Trophoblast cell (in vitro differentiated cells and primary cell): Measurements from ENCODE around the gene EEF1AKMT3.

Experiments used
- DNase-seq, 2 donors: peaks; one replicate each; pipeline ENCODE4 v3.0.0-alpha.2; 2016
- H2AFZ ChIP-seq: 2 replicates; pipeline ENCODE4 v1.6.1; 2013; ENCODE audit warnings: low read length, moderate library complexity, mild to moderate bottlenecking; ENCODE audit not compliant: insufficient read depth, poor library complexity
- H2AK5ac ChIP-seq: 2 replicates; pipeline ENCODE4 v1.6.1; 2013; ENCODE audit warnings: mild to moderate bottlenecking, low read length
- H2BK120ac ChIP-seq: 2 replicates; pipeline ENCODE4 v1.6.1; 2013; ENCODE audit warnings: low read length, mild to moderate bottlenecking, moderate library complexity; ENCODE audit not compliant: insufficient read depth, poor library complexity
- H2BK12ac ChIP-seq: 2 replicates; pipeline ENCODE4 v1.6.1; 2013; ENCODE audit warnings: mild to moderate bottlenecking, low read length, moderate library complexity
- H2BK5ac ChIP-seq: 2 replicates; pipeline ENCODE4 v1.6.1; 2013; ENCODE audit warnings: low read length, low read depth, moderate library complexity, mild to moderate bottlenecking; ENCODE audit not compliant: poor library complexity
- H3K14ac ChIP-seq: 2 replicates; pipeline ENCODE4 v1.6.1; 2013; ENCODE audit warnings: mild to moderate bottlenecking, low read length
- H3K18ac ChIP-seq: 2 replicates; pipeline ENCODE4 v1.6.1; 2013; ENCODE audit warnings: mild to moderate bottlenecking, low read length
- H3K23ac ChIP-seq: 2 replicates; pipeline ENCODE4 v1.6.1; 2013; ENCODE audit warnings: low read length
- H3K27ac ChIP-seq: 2 replicates; pipeline ENCODE4 v1.5.1; 2013; ENCODE audit warnings: low read depth, mild to moderate bottlenecking, inconsistent platforms, low read length, moderate library complexity
- H3K27me3 ChIP-seq: 2 replicates; pipeline ENCODE4 v1.6.1; 2013; ENCODE audit warnings: inconsistent platforms, mild to moderate bottlenecking, low read length, moderate library complexity; ENCODE audit not compliant: insufficient read depth
- H3K36me3 ChIP-seq, 2 experiments: 1 replicate in 1 of 2; 2 replicates in 1 of 2; pipeline ENCODE4 v1.6.1; 2013; ENCODE audit warnings: low read length in 2 of 2, mild to moderate bottlenecking in 2 of 2, moderate library complexity in 1 of 2; ENCODE audit not compliant: insufficient read depth in 2 of 2, control insufficient read depth in 1 of 2
- H3K4ac ChIP-seq: 2 replicates; pipeline ENCODE4 v1.6.1; 2013; ENCODE audit warnings: low read depth, mild to moderate bottlenecking, low read length, moderate library complexity
- H3K4me1 ChIP-seq, 2 experiments: 1 replicate in 1 of 2; 2 replicates in 1 of 2; pipeline ENCODE4 v1.6.1; 2013; ENCODE audit warnings: low read length in 2 of 2, mild to moderate bottlenecking in 2 of 2, moderate library complexity in 1 of 2; ENCODE audit not compliant: insufficient read depth in 2 of 2, control insufficient read depth in 1 of 2
- H3K4me2 ChIP-seq: 2 replicates; pipeline ENCODE4 v1.6.1; 2013; ENCODE audit warnings: inconsistent platforms, mild to moderate bottlenecking, low read length, moderate library complexity
- H3K4me3 ChIP-seq: 2 replicates; pipeline ENCODE4 v1.5.1; 2013; ENCODE audit warnings: mild to moderate bottlenecking, low read depth, low read length, inconsistent platforms
- H3K79me1 ChIP-seq: one replicate; pipeline ENCODE4 v1.6.1; 2013; ENCODE audit warnings: low read length
- H3K79me2 ChIP-seq: 2 replicates; pipeline ENCODE4 v1.6.1; 2013; ENCODE audit warnings: low read length, mild to moderate bottlenecking; ENCODE audit not compliant: control insufficient read depth, insufficient read depth, poor library complexity
- H3K9ac ChIP-seq: 2 replicates; pipeline ENCODE4 v1.6.1; 2013; ENCODE audit warnings: mild to moderate bottlenecking, low read length
- H3K9me3 ChIP-seq: 2 replicates; pipeline ENCODE4 v1.6.1; 2013; ENCODE audit warnings: low read depth, mild to moderate bottlenecking, control low read depth, inconsistent platforms, low read length; ENCODE audit not compliant: insufficient read depth
- H4K12ac ChIP-seq: 2 replicates; pipeline ENCODE4 v1.6.1; 2013; ENCODE audit warnings: low read depth, mild to moderate bottlenecking, low read length, moderate library complexity
- H4K8ac ChIP-seq: 2 replicates; pipeline ENCODE4 v1.6.1; 2013; ENCODE audit warnings: low read depth, mild to moderate bottlenecking, low read length, moderate library complexity
- H4K91ac ChIP-seq: one replicate; pipeline ENCODE4 v1.6.1; 2013; ENCODE audit warnings: low read depth, mild to moderate bottlenecking, low read length, moderate library complexity
- WGBS: extraction: QIAGEN DNeasy Blood & Tissue Kit; methylation state at CpG from one replicate; pipeline ENCODE4 v1.1.7; 2013; ENCODE audit warnings: missing lambda C conversion rate; ENCODE audit not compliant: insufficient read length, insufficient coverage; ENCODE audit errors: extremely low coverage; 5-methylcytosine and 5-hydroxymethylcytosine counted together

The EEF1AKMT3 gene

DNA sequence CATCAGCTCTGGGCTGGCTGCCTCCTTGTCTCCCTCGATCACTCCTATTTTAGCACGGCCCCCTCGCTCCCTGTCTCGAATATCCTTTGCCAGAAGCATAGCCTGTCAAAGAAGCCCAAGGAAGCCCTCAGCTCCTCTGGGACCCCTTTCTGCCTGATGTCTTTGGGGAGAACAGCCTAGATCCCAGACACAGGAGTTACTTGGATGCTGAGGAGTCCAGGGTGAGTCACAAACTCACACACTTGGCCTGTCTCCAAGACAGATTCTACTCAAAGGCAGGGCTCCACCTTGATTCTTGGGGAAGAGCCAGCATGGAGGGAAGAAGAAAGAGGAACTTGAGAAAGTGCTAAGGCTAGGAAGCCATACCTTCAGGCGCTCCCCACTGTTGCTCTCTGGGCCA, 38.0 kb downstream of the EEF1AKMT3 start:
- no peak overlapping the region for H3K4me2 ChIP-seq
- no peak overlapping the region for H4K12ac ChIP-seq
- H3K79me1 ChIP-seq = no peaks in the 10 kb centered on the region
- H3K27ac ChIP-seq = no peak overlapping the region
- H3K27me3 ChIP-seq = no peaks in the 10 kb centered on the region
- H4K8ac ChIP-seq = no peak overlapping the region
- H2AK5ac ChIP-seq = no peak overlapping the region
- H3K4ac ChIP-seq = no peak overlapping the region
- H3K14ac ChIP-seq = no peak overlapping the region
- H3K4me3 ChIP-seq = no peak overlapping the region
- no peaks in the 10 kb centered on the region for H3K79me2 ChIP-seq
- H2BK120ac ChIP-seq = no peak overlapping the region
- no peak overlapping the region for H2AFZ ChIP-seq
- no peak overlapping the region for H3K23ac ChIP-seq
- H3K36me3 ChIP-seq = peaks cover 0 to 13% of the 10 kb centered on the region in 2 experiments
- DNase-seq = no peak
- no peak overlapping the region for H3K18ac ChIP-seq
- no CpG with 5 or more reads among the region's 5 CpGs for WGBS
- no peaks in the 10 kb centered on the region for H3K9me3 ChIP-seq
- no peak overlapping the region for H2BK12ac ChIP-seq
- H3K4me1 ChIP-seq = no peaks in the 10 kb centered on the region
- no peak overlapping the region for H2BK5ac ChIP-seq
- no peak overlapping the region for H3K9ac ChIP-seq
- H4K91ac ChIP-seq = no peak overlapping the region

DNA sequence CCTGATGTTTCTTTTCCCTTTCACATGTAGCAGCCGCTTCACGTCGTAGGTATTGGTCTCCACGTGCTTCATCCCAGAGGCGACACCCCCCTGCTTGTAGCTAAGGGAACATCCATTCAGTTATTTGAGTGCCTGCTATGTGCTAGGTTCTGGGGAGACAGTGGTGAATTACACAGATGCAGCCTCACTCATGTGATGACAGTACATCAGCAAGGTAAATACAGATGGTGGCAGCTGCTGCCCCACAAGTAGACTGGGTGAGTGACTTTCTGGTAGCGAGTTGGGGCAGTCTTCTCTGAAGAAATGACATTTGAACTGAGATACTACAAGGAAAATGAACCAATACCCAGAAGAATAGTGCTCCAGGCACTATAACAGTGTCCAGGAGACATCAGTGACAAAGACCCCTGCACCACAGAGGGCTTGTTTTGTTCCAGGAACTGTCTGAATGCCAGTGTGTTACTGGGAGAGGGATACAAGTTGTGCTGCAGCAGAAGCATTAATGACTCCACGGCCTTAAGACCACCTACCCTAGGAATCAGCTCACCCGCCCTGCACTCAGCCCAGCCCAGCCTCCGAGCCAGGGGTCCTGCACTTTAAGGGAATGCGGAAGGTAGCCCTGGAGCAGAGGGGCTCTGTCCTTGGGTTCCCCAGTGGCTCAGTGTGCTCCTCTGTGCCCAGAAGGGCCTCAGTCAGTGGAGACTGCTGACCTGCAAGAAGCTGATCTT, 38.8 kb downstream of the EEF1AKMT3 start:
- Histone ChIP-seq H3K4ac (no peak overlapping the region), H4K8ac (no peak overlapping the region), H3K14ac (no peak overlapping the region), H4K91ac (no peak overlapping the region), H3K36me3 (peaks cover 0 to 12% of the 10 kb centered on the region in 2 experiments), H4K12ac (no peak overlapping the region), H2BK12ac (no peak overlapping the region), H3K9me3 (no peaks in the 10 kb centered on the region), H3K18ac (no peak overlapping the region), H3K4me3 (no peak overlapping the region), H3K79me2 (no peaks in the 10 kb centered on the region), H2AFZ (no peak overlapping the region), H3K23ac (no peak overlapping the region), H3K27me3 (no peaks in the 10 kb centered on the region), H3K79me1 (no peaks in the 10 kb centered on the region), H3K4me1 (no peaks in the 10 kb centered on the region), H3K27ac (no peak overlapping the region), H2BK120ac (no peak overlapping the region), H2BK5ac (no peak overlapping the region), H3K9ac (no peak overlapping the region), H3K4me2 (no peak overlapping the region), H2AK5ac (no peak overlapping the region)
- no peak for DNase-seq
- WGBS = no CpG with 5 or more reads among the region's 10 CpGs

DNA sequence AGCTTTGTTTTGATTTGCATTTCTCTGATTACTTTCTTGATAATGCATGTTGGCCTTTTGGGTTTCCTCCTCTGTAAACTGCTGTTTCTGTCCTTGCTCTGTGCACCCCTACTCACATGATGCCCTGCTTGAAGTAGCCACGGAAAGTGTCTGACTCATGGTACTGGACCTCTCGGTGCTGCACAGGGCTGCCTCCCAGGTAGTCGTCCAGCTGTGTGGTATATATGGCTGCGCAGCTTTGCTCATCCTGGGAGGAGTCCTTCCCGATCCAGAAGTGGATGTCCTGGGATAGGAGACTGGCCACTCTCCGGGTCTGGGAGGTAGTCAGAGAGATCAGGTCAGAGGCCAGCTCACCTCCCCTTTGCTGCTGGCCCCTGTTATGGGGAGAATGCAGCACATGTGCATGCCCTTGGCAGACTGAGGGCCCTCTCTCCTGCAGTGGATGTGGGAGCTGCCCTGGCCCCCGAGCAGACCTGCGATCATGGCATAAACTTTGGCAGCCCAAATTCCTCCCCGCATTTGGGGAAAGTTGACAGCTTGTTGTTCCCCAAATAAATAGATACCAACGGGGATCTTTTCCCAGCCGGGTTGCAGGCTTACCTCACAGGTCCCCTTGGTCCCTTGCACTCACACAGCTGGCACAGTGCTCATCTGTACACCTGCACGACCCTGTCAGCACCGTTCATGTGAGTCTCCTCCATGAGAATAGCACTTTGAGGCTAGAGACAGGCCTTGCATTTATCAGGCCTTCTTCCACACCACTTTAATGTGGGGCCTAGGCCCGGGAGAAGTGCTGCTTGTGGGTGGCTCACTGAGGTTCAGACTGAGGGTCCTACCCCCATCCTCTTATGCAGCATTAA, 40.9 kb downstream of the EEF1AKMT3 start:
- Histone ChIP-seq H3K79me2 (no peaks in the 10 kb centered on the region), H3K36me3 (peaks cover 0 to 6% of the 10 kb centered on the region in 2 experiments), H3K27me3 (no peaks in the 10 kb centered on the region), H4K12ac (no peak overlapping the region), H3K4me1 (no peaks in the 10 kb centered on the region), H2BK5ac (no peak overlapping the region), H4K91ac (no peak overlapping the region), H2AFZ (no peak overlapping the region), H3K79me1 (no peaks in the 10 kb centered on the region), H3K9me3 (no peaks in the 10 kb centered on the region), H2BK12ac (no peak overlapping the region), H4K8ac (no peak overlapping the region), H3K4me2 (no peak overlapping the region), H3K9ac (no peak overlapping the region), H3K4ac (no peak overlapping the region), H3K18ac (no peak overlapping the region), H3K27ac (no peak overlapping the region), H3K23ac (no peak overlapping the region), H3K14ac (no peak overlapping the region), H3K4me3 (peak overlapping the region; percentile 1), H2AK5ac (no peak overlapping the region), H2BK120ac (no peak overlapping the region)
- no peak for DNase-seq
- whole genome bisulfite sequencing = no CpG with 5 or more reads among the region's 14 CpGs

DNA sequence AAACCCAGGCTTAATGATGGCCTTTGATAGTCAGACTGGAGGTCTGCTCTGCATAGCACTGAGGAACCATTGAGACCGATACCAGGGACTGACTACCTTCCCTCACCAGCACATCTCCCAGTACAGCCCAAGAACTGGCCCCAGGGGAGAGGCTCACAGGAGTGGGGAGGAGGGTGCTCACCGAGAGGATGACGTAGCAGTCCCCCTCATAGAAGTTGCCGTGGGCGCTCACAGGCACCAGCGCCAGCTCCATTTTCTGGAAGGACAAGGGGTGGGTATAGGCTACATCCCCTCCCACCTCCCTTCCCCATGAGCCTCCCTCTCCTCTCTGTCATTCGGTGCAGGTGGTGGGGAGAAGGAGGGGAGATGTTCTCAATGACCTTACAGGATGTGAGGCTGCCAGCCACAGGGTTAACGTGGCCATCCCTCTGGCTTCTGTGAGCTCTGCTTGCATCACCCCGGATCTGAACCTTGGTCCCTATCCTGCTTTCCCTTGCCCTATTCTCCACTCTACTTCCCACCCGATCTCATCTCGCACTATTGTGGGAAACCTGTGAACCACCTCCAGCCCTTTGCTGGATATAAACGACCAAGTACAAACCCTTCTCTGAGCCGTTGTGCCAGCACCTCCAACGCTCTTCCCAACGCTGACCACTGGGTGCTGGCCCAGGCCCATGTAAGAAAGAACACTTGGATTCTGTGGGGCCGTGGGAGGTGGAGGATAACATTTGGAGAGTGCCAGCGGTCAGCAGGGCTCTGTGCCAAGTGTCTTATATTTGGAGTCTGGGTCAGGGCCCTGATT, 41.8 kb downstream of the EEF1AKMT3 start:
- Histone ChIP-seq H4K91ac (no peak overlapping the region), H3K27me3 (no peaks in the 10 kb centered on the region), H3K4me2 (no peak overlapping the region), H3K4me1 (no peaks in the 10 kb centered on the region), H3K79me1 (no peaks in the 10 kb centered on the region), H4K12ac (no peak overlapping the region), H3K23ac (no peak overlapping the region), H2BK120ac (no peak overlapping the region), H2AK5ac (no peak overlapping the region), H3K36me3 (peaks cover 0 to 6% of the 10 kb centered on the region in 2 experiments), H4K8ac (no peak overlapping the region), H3K9ac (no peak overlapping the region), H2BK5ac (no peak overlapping the region), H3K9me3 (no peaks in the 10 kb centered on the region), H3K27ac (no peak overlapping the region), H3K79me2 (no peaks in the 10 kb centered on the region), H3K4me3 (no peak overlapping the region), H3K18ac (no peak overlapping the region), H2AFZ (no peak overlapping the region), H3K4ac (no peak overlapping the region), H2BK12ac (no peak overlapping the region), H3K14ac (no peak overlapping the region)
- no CpG with 5 or more reads among the region's 17 CpGs for WGBS
- no peak for DNase-seq
